ENCODE data around the gene METTL15.
"Not testable (repeated sequence)": the region's sequence is repeated elsewhere in the genome, so short reads cannot be mapped to it uniquely, and the experiment has no call there.

METTL15 gene

GRCh38 chr11:28209906-28210305 is 101.7 kb downstream of the METTL15 start:
- no peak for DNase-seq (ENCODE audit: low spot score)

- not testable (repeated sequence) for DNase-seq (ENCODE audit: low spot score)
Observed at GRCh38 chr11:28222063-28222462, 113.9 kb downstream of the METTL15 start.

DNA sequence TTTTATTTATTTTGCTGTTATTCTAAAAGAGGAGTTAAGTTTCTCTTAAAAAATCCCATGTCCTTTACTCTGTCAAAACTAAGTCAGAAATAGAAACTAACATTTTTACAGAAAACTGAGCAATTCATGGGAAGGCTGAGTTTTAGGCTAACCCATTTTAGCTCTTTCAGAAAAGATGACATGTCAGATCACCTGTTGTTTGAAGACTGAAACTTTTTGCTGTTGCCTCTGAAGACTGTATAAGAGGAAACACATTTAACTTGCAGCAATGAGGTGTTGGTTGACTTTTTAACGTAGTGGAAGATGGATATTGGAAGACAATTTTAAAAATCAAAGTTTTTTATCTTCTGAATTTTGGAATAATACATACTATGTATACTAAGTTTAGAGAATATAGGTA is 115.4 kb downstream of the METTL15 start:
- DNase-seq (ENCODE audit: low spot score) = no peak

DNA sequence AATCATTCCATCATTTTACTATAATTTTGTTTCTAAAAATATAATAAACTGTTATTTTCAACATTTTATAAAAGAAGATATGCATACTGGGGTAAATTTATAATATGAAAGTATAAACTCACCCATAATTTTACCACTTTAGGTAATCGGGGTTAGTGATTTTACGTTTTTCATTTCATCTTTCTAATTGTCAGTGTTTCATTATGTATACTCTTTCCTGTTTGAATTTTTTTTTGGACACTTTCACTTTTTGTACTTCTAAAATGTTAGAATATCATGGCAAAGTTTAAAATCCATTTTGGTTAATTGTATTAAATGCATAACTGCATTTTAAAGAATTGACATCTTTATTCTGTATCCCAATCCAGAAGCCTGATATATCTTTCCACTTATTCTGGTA is 115.8 kb downstream of the METTL15 start:
- DNase-seq (ENCODE audit: low spot score) = no peak

DNA sequence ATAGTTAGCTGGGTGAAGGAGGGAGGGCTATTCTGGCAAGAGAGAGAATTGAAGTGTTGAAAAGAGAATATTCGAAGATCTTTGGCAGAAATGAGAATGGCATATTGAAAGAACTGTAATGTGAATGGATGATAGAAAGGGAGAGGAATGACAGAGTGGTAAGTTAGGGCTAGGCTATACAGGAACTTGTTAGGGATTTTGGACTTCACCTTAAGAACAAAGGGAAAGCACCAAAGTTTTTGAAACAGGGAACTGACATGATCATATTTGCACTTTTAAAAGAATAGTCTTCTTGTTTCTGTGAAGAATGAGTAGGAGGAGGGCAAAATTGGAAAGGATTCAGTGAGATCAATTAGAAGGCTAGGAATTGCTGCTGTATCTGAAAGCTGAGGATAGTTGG is 119.3 kb downstream of the METTL15 start:
- no peak for DNase-seq (ENCODE audit: low spot score)

DNA sequence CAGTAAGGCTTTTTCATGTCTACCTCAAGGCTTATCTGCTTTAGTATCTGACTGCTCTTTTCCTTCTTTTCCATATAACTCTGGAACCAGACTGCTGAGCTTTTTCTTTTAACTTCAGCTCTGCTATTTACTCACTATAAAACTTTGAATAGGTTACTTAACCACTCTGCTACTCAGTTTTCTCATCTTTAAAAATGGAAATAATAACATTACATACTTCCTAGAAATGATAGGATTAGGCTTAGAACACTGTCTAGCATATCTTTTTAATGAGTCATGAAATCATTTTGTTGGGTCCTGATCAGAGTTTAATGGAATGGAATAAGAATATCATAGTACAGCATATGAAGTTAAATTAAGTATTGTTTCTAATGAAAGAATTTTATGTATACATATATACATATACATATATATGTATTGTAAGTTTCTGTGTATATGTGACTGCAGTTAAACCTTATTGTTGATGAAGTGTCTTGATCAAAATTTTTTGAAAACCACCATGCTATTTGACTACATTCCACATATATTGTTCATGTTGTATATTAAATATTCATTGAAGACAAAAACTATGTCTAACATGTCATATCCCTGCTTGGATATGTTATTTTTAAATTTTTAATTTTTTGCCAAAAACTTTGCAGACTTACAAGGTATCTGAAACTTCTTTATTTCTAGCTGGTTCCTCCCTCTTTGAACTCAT is 120.2 kb downstream of the METTL15 start:
- peak; percentile 2 for DNase-seq (ENCODE audit: low spot score)

GRCh38 chr11:28231475-28231874 is 123.3 kb downstream of the METTL15 start:
- no peak for DNase-seq (ENCODE audit: low spot score)

GRCh38 chr11:28232649-28233048 is 124.5 kb downstream of the METTL15 start:
- no peak for DNase-seq (ENCODE audit: low spot score)

DNA sequence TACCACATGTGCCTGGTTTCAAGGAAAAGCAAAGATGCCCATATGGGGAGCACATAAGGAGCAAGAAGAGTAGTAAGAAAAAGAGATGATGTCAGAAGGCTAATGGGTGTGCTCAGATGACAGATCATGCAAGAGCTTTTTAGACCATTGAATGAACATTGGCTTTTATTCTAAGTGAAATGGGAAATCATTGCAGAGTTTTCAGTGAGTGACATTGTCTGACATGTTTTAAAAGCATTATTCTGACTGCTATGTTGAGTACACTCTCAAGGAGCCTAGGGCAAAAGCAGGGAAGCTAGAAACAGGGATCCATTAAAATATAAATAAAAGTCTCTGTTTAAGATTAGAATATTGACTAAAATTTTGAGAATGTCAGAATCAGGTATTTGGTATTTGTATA is 133.6 kb downstream of the METTL15 start:
- DNase-seq (ENCODE audit: low spot score) = no peak

DNA sequence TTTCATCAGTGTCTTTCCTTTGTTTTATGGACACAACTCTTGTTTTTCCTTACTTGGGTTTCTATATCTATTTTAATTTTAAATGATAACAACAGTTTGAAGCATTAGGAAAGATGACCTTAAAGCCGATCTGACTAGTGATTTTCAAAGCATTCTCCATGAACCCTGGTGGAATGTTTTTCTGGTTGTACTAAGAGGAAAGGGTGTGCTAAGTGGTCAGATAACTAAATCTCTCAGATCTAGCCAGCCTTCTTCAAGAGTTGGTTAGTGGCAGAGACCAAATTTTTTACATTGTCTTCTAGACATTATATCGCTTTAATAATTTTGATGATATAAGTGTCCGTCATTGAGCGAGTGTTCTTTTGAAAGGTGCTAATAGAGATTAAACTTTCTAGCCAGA is 134.4 kb downstream of the METTL15 start:
- no peak for DNase-seq (ENCODE audit: low spot score)

- DNase-seq (ENCODE audit: low spot score) = no peak
Observed at GRCh38 chr11:28243061-28243460, 134.9 kb downstream of the METTL15 start.

- DNase-seq (ENCODE audit: low spot score) = no peak
Observed at GRCh38 chr11:28243581-28243980, 135.4 kb downstream of the METTL15 start.

- no peak for DNase-seq (ENCODE audit: low spot score)
Observed at GRCh38 chr11:28245131-28245530, 136.9 kb downstream of the METTL15 start.

- DNase-seq (ENCODE audit: low spot score) = no peak
Observed at GRCh38 chr11:28250192-28250591, 142.0 kb downstream of the METTL15 start.

- no peak for DNase-seq (ENCODE audit: low spot score)
Observed at GRCh38 chr11:28251257-28251656, 143.1 kb downstream of the METTL15 start.

- DNase-seq (ENCODE audit: low spot score) = no peak
Observed at GRCh38 chr11:28257761-28258160, 149.6 kb downstream of the METTL15 start.

DNA sequence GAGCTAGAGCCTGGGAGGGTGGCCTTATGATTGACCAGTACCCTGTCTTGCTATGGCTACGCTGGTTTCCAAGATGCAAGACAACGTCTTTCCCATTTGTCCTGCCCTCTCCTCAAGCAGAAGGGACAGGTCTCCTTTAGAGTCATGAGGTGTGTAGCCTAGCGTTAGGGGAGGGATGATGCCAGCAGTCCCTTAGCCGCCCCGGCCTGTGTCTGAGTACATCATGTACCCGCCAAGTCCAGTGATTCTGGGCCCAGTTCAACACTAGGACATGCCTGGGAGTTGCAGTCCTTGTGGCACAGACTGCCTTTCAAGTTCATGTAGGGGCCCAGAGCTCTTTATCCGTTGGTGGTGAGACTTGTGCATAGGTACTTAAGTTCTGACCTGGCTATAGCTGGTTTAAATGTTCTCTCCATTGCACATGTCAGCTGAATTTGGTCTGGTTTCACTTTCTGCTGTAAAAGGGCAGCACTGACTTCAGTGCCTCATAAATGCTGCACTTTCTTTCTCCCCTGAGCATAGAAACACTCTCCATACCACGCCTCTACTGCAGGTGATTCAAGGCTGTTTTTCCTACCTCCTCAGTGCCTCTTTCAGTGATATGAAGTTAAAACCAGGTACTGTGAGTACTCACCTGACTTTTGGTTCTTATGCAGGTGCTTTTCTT is 151.1 kb downstream of the METTL15 start:
- DNase-seq (ENCODE audit: low spot score) = no peak

- DNase-seq (ENCODE audit: low spot score) = no peak
Observed at GRCh38 chr11:28268925-28269324, 160.7 kb downstream of the METTL15 start.

DNA sequence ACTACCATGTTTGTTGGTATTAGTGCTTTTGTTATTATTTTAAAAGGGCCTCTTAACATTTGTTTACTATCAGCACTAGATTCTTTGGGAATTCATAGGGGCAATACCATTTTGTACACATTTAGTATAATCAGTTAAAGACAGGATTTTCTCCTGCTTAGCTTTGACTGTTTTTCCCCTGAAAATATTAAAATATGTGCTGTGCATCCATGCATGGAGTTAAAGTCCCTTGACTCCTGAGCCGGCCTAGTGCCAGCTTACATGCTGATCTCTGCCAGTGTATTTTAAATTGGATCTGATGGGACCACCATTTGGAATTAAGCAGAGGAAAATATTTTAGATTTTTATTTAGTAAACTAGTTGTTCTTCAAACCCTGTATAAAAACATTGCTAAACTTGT is 161.4 kb downstream of the METTL15 start:
- no peak for DNase-seq (ENCODE audit: low spot score)

DNA sequence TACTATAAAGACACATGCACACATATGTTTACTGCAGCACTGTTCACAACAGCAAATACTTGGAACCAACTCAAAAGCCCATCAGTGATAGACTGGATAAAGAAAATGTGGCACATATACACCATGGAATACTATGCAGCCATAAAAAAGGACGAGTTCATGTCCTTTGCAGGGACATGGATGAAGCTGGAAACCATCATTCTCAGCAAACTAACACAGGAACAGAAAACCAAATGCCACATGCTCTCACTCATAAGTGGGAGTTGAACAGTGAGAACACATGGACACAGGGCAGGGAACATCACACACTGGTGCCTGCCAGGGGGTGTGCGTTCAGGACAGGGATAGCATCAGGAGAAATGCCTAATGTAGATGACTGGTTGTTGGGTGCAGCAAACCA is 164.1 kb downstream of the METTL15 start:
- DNase-seq (ENCODE audit: low spot score) = not testable (repeated sequence)

DNA sequence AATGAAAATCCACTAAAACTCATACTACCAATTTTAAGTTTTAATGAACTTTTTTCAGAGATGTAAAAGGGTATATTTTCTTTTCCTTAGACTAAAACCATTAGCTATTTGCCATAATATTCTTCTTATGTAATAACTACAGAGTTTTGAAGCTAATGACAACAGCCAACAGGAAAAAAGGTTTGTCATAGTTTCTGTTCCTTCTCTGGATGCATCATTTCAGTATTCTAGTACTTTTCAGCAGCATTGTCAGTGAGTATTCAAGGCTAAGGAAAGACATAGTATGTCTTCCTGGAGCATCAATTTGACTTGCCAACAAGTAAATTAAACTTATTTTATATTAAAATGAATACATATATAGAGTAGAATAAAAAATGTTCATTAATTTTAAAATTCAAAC is 166.0 kb downstream of the METTL15 start:
- no peak for DNase-seq (ENCODE audit: low spot score)

GRCh38 chr11:28284196-28284595 is 176.0 kb downstream of the METTL15 start:
- no peak for DNase-seq (ENCODE audit: low spot score)

DNA sequence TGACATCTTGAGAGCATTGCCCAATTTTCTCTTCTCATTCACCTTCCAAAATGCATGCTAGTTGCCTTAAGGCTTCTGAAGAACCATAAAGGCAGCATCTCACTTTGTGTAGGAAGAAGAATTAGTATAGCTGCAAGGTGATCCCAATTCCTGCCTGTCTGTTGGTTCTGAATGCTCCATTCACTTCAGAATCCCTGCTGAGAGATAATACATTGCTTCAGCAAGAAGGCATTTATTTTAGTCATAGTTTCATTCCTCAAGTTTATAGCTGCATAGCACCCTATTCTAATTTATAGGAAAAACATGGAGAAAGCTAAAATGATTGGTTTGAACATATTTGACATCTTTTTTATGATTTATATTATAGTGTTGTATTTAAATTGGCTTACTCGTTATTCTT is 181.3 kb downstream of the METTL15 start:
- no peak for DNase-seq (ENCODE audit: low spot score)

DNA sequence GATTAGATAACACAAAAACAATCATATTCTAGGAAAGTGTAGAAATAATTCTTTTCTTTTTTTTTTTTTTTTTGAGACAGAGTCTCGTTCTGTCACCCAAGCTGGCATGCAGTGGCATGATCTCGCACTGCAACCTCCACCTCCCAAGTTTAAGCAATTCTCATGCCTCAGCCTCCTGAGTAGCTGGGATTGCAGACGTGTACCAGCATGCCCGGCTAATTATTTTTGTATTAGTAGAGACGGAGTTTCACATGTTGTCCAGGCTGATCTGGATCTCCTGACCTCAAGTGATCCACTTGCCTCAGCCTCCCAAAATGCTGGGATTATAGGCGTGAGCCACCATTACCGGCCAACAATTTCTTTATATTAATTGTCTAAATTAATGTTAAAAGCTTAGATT is 182.8 kb downstream of the METTL15 start:
- DNase-seq (ENCODE audit: low spot score) = not testable (repeated sequence)
